HG03159 (cell line): ENCODE data around the gene ST6GALNAC4.
A peak's percentile ranks its signal among the peaks of the same experiment; 100 is the strongest.

ENCODE experiments used
- ATAC-seq: cut with Tn5 transposase; IDR thresholded peaks from one replicate; pipeline ENCODE4 v1.9.1; 2021; ENCODE audit warnings: mild to moderate bottlenecking, moderate library complexity; ENCODE audit not compliant: unreplicated experiment

ST6GALNAC4 gene

DNA sequence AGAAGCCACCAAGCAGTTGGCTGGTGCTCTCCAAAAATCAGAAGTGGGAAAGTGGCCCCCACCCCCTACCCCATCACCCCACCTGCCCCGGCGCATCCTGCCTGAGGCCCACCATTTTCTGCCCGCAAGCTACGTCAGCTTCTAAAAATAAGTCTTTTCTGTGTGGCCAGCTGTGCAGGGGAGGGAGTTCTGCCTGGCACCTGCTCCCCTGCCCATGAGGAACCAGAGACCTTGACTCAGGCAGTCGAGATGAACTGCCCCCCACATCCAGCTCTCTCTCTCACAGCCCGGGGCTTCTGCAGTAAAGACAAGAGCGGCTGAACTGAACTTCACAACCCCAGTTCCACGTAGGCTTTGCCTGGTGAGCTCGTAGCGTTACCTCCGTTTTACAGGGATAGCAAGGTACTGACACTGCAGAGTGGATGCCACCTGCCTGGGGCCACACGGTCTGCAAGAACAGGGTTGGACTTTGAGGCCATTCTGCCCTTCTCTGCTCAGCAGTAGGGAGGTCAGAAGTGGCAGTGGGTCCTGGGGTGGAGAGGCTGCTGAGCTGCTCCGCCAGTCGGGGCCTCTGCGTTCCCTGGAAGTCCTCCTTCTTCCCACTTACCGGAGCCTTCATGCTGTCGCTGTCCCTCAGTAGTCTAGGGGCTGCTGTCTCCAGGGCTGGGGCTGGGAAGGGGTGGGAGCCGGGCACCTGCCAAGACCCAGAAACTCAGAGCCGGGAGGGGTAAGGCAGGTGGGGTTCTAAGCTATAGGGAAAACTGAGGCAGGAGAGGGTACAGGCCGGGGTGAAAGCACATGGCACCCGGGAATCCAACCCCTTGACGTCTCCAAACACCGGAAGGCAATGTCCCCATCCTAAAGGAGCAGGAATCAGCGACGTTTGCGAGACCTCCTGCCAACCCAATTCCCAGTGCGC lies 781 bp downstream of the ST6GALNAC4 start:
- no peak for ATAC-seq

DNA sequence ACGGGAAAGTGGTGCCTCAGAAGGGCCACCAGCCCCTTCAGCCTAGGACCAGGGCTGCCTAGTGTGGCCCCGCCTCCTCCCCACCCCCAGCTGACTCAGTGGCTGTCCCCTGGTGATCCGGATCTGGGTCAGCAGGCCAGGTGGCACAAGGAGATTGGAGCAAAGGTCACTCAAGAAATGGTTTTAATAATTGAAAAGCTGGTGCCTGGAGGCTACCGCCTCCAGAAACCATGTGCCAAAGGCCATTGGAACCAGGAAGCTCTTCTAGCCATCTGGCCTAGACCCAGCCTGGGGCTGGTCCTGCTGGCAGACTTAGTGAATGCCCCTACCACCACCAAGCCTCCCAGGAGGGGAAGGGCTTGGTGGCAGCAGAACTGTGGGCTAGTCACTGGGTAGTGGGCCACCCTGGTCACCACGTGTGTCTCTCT lies 1.5 kb downstream of the ST6GALNAC4 start:
- no peak for ATAC-seq

DNA sequence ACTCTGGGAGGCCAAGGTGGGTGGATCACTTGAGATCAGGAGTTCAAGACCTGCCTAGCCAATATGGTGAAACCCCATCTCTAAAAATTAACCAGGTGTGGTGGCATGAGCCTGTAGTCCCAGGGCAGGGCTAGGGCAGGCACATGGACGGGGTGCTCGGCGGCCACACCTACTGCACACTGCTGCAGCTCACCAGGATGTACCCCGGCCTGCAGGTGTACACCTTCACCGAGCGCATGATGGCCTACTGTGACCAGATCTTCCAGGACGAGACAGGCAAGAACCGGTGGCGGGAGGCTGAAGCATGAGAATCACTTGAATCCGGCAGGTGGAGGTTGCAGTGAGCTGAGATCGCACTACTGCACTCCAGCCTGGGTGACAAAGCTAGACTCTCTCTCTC lies 3.2 kb downstream of the ST6GALNAC4 start:
- ATAC-seq = no peak

DNA sequence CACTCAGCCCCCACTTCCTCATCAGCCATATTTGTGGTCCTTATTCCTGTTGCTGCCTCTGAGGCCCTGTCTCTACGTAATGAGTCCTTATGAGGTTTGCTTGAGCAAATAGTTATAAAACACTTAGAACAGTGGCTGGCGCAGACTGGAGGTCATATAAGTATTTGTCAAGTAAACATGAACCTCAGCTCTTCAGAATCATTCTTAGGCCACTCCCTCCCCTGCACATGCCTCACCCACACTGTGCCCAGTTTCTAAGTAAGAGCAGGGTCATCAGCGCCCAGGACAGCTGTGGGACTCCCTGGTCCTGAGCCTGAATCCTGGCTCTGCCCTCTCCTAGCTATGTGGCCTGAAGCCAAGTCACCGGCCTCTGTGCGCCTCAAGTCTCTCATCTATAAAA lies 4.0 kb downstream of the ST6GALNAC4 start:
- ATAC-seq = no peak

DNA sequence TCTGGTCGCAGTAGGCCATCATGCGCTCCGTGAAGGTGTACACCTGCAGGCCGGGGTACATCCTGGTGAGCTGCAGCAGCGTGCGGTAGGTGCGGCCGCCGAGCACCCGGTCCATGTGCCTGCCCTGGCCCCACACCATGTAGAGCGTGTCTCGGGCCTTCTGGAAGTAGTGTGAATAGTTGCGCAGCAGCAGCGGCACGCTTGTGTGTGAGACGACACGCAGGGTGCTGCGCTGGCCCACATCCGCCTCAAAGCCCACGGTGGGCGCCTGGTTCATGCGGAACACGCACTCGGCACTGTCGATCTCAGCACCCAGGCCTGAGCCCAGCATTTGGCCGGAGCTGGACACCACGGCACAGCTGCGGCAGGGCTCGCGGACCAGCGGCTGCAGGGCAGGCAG lies 4.5 kb downstream of the ST6GALNAC4 start:
- no peak for ATAC-seq

DNA sequence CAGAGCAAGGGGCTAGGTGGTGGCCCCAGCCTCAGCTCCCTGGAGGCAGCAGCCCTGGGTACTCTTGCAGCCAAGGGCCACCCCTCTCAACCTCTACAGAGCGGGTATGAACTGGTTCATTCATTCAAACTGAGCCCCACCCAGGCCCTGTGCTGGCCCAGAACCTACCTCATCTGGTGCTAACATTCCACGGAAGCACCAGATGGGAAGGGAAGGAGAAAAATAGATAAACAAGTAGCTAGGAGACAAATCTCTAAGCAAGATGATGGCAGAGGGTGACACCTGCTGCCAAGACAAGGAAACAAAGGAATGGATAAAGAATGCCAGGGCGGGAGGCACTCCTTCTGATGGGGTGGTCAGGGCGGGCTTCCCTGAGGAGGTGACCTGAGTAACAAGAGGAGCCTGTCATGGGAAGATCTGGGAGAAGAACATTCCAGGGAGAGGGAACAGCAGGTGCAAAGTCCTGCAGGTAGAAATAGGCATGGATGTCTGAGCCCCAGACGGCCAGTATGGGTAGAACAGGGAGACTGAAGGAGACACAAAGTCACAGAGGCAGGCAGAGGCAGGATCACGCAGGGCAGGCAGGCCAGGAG lies 6.1 kb downstream of the ST6GALNAC4 start:
- ATAC-seq = no peak

DNA sequence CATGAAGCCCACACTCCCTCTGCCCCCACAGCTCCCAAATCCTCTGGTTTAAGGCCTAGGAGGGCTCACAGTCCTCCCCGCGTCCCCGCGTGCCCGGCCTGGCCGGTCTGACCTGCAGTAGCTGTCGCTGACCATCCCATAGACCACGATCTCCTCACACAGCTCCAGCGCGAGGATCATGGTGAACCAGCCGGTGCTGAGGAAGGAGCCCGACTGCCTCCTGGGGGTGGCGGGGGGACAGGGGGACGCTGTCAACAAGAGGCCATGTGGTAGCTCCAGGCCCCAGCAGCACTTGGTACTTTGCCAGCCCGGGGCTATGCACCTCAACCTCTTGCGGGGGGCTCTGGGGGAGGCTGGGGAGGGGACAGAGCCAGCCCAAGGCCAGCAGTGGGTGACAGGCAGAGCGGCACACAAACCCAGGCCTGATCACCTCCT lies 7.0 kb downstream of the ST6GALNAC4 start:
- no peak for ATAC-seq

DNA sequence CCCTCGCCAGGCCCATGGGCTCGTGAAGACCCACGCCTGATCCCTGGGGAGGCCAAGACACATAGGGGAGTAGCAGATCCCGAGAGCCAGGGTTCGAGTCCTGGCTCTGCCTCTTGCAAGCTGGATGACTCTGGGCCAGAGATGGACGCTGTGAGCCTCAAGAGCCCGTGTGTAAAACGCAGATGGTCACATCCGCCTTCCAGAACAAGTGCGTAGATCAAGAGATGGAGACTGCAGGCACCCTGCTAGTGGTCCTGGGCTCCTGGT lies 8.2 kb downstream of the ST6GALNAC4 start:
- ATAC-seq = no peak

DNA sequence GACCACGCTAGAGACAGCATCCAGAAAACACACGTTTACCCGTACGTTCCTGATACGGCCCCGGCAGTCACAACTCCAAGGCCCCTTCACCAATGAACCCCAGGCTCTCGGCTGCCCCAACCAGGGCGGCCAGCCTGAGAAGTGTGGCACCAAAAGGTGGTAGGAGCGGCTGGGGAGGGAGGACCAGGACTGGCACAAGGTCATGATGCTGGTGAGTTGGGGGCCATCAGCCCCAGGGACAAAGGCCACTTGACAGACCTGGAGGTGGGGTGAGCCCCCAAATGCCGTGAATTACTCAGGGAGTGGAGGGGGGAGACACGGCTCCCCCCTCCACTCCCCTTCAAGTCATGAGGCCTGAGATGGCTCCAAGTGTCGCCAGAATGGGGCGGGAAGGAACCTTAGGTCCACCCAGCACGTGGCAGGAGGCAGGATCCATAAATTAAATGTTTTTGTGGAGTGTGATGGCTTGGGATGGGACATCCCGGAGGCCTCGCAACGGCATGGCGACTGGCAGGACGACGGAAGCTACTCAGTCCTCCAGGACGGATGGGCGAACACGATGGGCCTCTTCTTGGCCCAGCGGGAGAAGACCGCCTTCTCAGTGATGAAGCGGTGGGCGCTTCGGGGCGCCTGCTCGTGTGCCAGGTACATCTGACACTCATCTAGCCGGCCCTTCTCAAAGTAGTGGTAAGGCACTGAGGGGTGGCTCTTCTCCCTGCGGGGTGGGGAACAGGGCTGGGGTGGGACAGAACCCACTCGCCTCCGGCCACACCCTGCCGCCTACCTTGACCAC lies 8.8 kb downstream of the ST6GALNAC4 start:
- ATAC-seq = no peak

DNA sequence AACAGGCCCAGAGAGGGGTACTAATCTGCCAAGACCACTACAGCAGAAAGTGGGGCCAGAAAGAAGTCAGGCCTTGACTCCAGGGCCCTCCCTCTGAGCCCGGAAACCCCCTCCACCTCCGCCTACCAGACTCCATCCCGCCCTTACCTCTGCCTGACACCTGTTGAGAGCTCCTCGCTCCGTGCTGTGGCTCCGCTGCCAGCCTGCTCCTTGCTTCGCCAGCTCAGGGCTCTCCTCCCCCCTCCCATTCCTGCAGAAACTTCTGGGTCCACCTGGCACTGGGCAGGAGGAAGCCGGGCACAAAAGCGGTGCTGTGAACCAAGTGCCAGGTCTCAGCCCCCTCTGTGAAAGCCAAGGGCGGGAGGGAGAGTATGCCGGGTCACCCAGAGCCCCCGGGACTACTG lies 11.1 kb downstream of the ST6GALNAC4 start:
- no peak for ATAC-seq

DNA sequence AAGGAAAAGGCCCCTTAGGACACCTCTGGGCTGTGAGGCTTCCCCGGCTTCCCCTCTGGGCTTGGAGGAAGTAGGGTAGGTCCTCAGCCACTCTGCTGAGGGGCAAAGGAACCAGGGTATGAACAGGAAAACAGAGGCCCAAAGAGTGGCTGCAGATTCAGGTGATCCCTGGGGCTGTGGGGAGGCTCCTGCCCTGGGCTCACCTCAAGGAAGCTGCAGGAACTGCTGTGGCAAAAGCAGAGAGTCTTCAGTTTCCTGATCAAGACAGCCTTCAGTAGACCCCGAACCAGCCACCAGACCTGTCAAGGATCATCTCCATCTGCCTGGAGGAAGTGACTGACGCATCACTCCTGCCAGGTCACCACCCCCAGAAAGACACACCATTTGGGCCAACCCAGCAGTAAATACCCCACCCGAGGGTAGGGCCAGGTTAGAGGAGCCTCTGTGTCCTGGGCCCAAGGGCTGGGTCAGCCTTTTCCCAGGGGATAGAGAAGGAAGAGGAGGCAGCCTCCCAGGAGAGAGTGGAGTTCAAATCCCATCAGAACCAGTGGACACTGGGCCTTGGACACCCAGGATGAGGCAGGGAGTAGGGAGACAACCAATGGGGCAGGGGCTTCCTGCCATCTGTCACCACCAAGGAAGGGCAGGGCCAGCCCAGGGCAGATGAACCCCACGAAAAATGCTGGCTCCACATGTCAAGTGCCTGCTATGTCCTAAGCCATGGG lies 11.7 kb downstream of the ST6GALNAC4 start:
- no peak for ATAC-seq

DNA sequence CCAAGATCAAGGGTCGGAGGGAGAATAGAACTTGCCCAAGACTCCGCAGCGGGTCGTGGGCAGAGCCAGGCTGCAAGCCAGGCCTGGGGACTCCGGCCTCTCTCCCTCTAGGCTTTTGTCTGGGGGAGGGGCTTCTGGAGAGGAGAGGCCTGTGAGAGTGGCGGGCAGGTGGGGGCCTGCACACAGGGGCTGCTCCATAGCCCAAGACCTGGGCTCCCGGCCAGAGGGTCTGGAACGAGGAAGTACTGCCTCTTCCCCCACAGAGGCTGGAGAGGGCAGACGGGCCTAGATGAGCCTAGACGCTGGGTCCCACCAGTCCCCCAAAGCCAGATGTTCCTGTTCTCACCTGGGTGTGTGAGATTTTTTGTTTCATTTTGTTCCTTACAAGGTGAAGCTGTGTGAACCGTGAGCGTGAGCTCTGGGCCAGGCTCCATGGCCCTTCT lies 12.3 kb downstream of the ST6GALNAC4 start:
- no peak for ATAC-seq

DNA sequence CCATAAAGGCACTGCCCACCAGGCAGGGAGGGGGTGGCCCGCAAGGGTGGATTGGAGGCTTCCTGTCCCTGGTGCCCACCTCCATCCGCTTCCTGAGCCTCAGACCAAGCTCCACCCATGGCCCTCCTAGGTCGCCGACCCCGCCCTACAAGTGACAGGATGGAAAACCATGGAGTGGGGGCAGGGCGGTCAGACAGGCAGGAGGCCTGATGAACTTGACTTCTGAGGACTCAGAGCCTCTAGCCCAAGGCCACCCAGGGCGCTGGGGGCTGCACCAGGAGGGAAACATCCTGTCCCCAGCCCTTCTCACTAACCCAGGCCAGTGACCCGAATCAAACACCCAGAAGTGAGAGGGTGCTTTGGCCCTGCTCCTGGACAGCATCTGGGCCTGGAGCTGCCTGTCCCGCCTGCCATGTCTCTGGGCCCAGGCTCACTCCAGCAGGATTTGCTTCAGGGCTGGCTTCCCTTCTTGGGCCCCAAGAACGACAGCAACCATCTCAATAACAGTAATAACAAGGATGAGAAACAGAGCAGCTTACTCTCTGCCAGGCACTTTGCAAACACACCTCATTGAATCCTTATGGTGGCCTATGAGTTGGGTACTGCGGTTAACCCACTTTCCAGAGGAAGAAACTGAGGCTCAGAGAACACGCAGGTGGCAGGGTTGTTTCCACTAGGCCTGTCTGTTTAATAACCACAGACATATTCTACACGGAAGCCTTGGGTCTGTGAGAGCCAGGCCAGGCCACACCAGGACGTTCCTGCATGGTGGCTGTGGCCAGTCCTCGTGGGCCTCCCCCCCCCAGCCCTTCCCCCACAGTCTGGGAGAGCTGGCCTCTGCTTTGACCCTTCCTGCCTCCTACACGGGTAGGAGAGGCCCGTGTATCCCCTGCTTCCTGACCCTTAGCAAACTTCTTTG lies 13.0 kb downstream of the ST6GALNAC4 start:
- no peak for ATAC-seq

DNA sequence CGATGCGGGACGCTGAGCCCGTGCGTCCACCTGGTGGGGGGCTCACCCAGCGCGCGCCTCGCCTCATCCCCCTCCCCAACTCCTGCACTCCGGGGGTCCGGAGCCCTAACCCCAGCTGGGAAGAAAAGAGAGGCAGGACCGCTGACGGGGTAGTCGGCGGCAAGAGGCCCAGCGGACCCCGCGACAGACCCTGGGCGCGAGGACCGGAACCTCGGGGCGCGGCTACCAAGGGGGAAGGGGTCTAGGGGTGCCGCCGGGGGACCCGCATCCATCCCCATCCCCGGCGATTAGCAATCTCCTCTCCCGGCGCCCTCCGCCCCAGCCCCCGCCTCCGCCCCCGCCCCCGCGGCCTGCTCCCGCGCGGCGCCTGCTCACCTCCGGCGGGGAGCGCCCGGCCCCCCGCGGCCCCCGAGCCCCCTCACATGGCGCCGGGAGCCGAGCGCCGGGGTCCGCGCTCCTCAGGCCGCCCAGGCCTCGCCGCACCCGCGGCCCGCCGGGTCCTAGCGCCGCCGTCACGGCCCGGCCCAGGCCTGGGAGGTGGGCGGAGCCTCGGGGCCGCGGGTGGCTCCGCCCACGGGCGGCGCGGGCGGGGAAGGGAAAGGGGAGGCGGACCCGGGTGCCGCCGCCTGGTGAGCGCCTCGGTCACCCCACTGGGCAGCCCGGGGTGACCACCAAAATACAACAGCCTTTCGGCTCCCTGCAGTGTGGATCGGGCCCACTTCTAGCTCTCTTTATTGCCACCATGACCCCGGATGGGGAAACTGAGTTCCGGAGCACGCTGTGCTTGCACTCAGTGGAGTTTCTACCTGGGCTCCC lies 17.5 kb downstream of the ST6GALNAC4 start, which contains the start of gene ST6GALNAC6:
Gene ST6GALNAC6, minus strand, starts transcription at position 476 of the 816 bp plus-strand sequence. CDS start 1,622 bp downstream, outside the sequence.
- peak; percentile 61 for ATAC-seq

DNA sequence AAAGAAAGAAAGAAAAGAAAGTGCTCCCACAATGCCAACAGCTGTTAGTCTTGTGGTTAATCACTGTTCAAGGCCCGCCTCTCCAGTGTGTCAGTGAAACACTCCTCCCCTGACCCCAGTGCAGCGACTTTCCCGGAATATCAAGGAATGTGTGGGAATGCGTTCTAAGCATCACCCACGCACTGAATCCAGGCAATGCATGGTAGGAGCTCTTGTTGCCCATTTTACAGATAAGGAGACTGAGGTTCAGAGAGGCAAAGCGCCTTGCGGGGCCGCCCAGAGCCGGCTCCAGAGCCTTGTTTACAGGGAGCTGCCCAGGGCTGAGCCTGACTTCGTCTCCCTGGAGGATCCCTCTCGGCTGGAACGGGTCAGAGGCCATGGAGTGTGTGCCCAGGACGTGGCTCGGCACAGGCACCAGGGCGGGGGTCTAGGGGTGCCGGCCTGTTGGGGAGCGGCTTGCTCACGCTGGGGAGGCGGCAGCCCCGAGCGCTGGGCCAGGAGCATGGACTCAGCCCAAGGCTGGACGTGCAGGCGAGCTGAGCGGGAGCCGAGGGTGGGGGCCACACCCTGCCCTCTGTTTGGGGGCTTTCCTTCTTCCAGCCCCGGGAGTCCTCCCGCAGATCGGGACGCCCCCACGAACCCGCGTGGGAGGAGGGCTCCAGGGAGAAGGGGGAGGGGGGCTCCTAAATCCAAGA lies 18.3 kb downstream of the ST6GALNAC4 start:
- ATAC-seq = no peak

DNA sequence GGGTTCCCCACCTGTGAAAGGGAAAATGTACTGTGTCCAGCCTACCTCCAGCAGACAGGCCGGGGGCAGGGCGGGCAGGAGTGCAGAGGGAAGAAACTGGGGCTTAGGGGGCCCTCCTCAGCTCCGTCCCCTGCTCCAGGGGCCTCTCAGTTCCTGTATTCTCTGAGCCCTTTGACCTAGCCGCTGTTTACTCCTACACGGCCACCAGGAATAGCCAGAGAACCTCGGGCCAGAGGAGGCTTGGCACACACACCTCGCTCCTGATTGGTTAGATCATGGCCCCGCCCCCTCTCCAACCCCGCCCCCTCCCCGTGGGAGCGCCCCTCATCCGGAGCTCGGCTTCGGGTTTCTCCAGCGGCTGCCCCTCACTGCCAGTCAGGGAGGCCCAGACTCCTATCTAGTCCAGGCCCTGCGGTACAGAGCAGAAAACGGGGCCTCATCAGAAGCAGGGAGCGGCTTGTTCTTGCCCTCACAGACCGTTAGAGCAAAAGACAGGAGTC lies 19.6 kb downstream of the ST6GALNAC4 start:
- ATAC-seq = no peak

DNA sequence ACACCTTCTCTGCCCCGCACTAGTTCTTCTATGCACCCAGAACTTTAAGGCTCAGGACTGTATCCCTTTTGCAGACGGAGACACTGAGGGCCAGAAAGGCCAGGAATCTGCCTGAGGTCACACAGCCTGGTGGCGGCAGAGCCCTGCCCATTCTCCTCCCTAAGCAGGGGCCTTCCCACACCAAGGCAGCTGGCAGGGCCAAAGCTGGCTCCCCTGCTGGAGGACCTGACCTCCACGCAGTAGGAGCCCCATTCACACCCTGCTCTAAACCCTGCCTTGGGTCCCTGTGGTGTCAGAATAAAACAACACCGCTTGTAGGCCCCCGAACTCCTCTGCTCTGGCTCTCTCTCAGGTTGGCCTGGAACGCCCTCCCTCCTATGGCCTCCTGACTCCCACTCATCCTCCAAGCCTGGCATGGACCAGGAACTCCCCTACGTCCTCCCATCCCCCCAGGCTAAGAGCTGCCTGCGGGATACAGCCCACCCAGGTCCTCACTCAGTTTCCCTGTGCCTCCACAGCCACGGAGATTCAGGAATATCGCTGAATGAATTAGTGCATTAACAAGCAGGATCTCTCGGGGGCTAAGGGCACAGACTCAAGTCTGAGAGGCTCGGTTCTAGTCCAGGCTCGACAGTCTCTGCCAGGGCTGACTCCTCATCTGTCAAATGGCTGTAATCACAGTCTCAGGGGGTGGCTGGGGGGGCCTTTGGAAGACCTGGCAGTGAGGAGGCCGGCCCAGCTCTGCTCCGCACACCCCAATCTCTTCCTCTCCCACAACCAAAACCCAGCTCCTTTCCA lies 20.2 kb downstream of the ST6GALNAC4 start:
- ATAC-seq = no peak
